Measurements from ENCODE around the gene DNAH2.

DNAH2 gene

DNA sequence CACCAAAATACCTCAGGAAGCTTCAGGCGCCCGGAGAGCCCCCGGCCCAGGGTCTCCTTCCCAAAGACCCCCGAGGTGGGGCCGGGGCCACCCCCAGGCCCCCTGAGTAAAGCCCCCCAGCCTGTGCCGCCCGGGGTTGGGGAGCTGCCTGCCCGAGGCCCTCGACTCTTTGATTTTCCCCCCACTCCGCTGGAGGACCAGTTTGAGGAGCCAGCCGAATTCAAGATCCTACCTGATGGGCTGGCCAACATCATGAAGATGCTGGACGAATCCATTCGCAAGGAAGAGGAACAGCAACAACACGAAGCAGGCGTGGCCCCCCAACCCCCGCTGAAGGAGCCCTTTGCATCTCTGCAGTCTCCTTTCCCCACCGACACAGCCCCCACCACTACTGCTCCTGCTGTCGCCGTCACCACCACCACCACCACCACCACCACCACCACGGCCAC is 130.6 kb downstream of the DNAH2 start:
- Histone ChIP-seq H3K9me3 (ENCODE audit: insufficient read depth, low read depth, low read length) (no peaks in the 10 kb centered on the region), H3K27me3 (ENCODE audit: insufficient read depth, low read length, poor library complexity, severe bottlenecking) (no peaks in the 10 kb centered on the region), H3K4me2 (ENCODE audit: low read depth, low read length, poor library complexity, severe bottlenecking) (no peak overlapping the region), H3K4me3 (ENCODE audit: low read length, poor library complexity, severe bottlenecking) (no peak overlapping the region), H3K79me2 (ENCODE audit: insufficient read depth, low read length) (peaks cover 26% of the 10 kb centered on the region; the same call in 1 of the 2 replicates), H3K36me3 (ENCODE audit: insufficient read depth, low read length) (peaks cover 68% of the 10 kb centered on the region; the same call in 1 of the 2 replicates), H3K9me2 (replicated peaks; ENCODE audit: low read depth, low read length) (no peaks in the 10 kb centered on the region), H3K4me1 (ENCODE audit: insufficient read depth, low read length, poor library complexity, severe bottlenecking) (no peaks in the 10 kb centered on the region), H3F3A (ENCODE audit: low read depth) (no peaks in the 10 kb centered on the region), H3K9ac (ENCODE audit: low read depth, low read length, poor library complexity, severe bottlenecking) (no peak overlapping the region), H2AFZ (ENCODE audit: low read length) (no peak overlapping the region), H4K20me1 (ENCODE audit: insufficient read depth, low read length, poor library complexity, severe bottlenecking) (peaks cover 46% of the 10 kb centered on the region)
- no peak for TF ChIP-seq EZH2phosphoT487 (IDR thresholded peaks at IDR 0.05; ENCODE audit: borderline replicate concordance)
- TF ChIP-seq, protein P1, sequence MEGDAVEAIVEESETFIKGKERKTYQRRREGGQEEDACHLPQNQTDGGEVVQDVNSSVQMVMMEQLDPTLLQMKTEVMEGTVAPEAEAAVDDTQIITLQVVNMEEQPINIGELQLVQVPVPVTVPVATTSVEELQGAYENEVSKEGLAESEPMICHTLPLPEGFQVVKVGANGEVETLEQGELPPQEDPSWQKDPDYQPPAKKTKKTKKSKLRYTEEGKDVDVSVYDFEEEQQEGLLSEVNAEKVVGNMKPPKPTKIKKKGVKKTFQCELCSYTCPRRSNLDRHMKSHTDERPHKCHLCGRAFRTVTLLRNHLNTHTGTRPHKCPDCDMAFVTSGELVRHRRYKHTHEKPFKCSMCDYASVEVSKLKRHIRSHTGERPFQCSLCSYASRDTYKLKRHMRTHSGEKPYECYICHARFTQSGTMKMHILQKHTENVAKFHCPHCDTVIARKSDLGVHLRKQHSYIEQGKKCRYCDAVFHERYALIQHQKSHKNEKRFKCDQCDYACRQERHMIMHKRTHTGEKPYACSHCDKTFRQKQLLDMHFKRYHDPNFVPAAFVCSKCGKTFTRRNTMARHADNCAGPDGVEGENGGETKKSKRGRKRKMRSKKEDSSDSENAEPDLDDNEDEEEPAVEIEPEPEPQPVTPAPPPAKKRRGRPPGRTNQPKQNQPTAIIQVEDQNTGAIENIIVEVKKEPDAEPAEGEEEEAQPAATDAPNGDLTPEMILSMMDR (conservative IDR thresholded peaks at IDR 0.05; ENCODE audit: low read length) = no peak

DNA sequence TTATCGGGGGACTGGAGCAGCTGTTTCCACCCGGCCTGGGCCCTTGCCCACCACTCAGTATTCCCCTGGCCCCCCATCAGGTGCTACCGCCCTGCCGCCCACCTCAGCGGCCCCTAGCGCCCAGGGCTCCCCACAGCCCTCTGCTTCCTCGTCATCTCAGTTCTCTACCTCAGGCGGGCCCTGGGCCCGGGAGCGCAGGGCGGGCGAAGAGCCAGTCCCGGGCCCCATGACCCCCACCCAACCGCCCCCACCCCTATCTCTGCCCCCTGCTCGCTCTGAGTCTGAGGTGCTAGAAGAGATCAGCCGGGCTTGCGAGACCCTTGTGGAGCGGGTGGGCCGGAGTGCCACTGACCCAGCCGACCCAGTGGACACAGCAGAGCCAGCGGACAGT is 131.2 kb downstream of the DNAH2 start:
- Histone ChIP-seq H3K27me3 (ENCODE audit: insufficient read depth, low read length, poor library complexity, severe bottlenecking) (no peaks in the 10 kb centered on the region), H3K79me2 (ENCODE audit: insufficient read depth, low read length) (peaks cover 20% of the 10 kb centered on the region; the same call in 1 of the 2 replicates), H3F3A (ENCODE audit: low read depth) (no peaks in the 10 kb centered on the region), H3K36me3 (ENCODE audit: insufficient read depth, low read length) (peaks cover 68% of the 10 kb centered on the region; the same call in 1 of the 2 replicates), H3K4me1 (ENCODE audit: insufficient read depth, low read length, poor library complexity, severe bottlenecking) (no peaks in the 10 kb centered on the region), H2AFZ (ENCODE audit: low read length) (no peak overlapping the region), H4K20me1 (ENCODE audit: insufficient read depth, low read length, poor library complexity, severe bottlenecking) (peaks cover 40% of the 10 kb centered on the region), H3K9ac (ENCODE audit: low read depth, low read length, poor library complexity, severe bottlenecking) (no peak overlapping the region), H3K4me2 (ENCODE audit: low read depth, low read length, poor library complexity, severe bottlenecking) (no peak overlapping the region), H3K9me3 (ENCODE audit: insufficient read depth, low read depth, low read length) (no peaks in the 10 kb centered on the region), H3K9me2 (replicated peaks; ENCODE audit: low read depth, low read length) (no peaks in the 10 kb centered on the region), H3K4me3 (ENCODE audit: low read length, poor library complexity, severe bottlenecking) (no peak overlapping the region)
- TF ChIP-seq, protein P1 (conservative IDR thresholded peaks at IDR 0.05; ENCODE audit: low read length) = no peak
- TF ChIP-seq EZH2phosphoT487 (IDR thresholded peaks at IDR 0.05; ENCODE audit: borderline replicate concordance) = no peak

DNA sequence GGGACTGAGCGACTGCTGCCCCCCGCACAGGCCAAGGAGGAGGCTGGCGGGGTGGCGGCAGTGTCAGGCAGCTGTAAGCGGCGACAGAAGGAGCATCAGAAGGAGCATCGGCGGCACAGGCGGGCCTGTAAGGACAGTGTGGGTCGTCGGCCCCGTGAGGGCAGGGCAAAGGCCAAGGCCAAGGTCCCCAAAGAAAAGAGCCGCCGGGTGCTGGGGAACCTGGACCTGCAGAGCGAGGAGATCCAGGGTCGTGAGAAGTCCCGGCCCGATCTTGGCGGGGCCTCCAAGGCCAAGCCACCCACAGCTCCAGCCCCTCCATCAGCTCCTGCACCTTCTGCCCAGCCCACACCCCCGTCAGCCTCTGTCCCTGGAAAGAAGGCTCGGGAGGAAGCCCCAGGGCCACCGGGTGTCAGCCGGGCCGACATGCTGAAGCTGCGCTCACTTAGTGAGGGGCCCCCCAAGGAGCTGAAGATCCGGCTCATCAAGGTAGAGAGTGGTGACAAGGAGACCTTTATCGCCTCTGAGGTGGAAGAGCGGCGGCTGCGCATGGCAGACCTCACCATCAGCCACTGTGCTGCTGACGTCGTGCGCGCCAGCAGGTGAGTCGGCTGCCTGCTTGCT is 131.7 kb downstream of the DNAH2 start:
- H2AFZ ChIP-seq (ENCODE audit: low read length) = no peak overlapping the region
- H3K4me1 ChIP-seq (ENCODE audit: insufficient read depth, low read length, poor library complexity, severe bottlenecking) = no peaks in the 10 kb centered on the region
- no peaks in the 10 kb centered on the region for H3K27me3 ChIP-seq (ENCODE audit: insufficient read depth, low read length, poor library complexity, severe bottlenecking)
- no peaks in the 10 kb centered on the region for H3K9me3 ChIP-seq (ENCODE audit: insufficient read depth, low read depth, low read length)
- peaks cover 35% of the 10 kb centered on the region for H4K20me1 ChIP-seq (ENCODE audit: insufficient read depth, low read length, poor library complexity, severe bottlenecking)
- no peak overlapping the region for H3K9ac ChIP-seq (ENCODE audit: low read depth, low read length, poor library complexity, severe bottlenecking)
- no peaks in the 10 kb centered on the region for H3F3A ChIP-seq (ENCODE audit: low read depth)
- peaks cover 68% of the 10 kb centered on the region; the same call in 1 of the 2 replicates for H3K36me3 ChIP-seq (ENCODE audit: insufficient read depth, low read length)
- TF ChIP-seq EZH2phosphoT487 (IDR thresholded peaks at IDR 0.05; ENCODE audit: borderline replicate concordance) = no peak
- TF ChIP-seq, protein P1 (conservative IDR thresholded peaks at IDR 0.05; ENCODE audit: low read length) = no peak
- no peaks in the 10 kb centered on the region for H3K9me2 ChIP-seq (replicated peaks; ENCODE audit: low read depth, low read length)
- H3K4me3 ChIP-seq (ENCODE audit: low read length, poor library complexity, severe bottlenecking) = no peak overlapping the region
- H3K4me2 ChIP-seq (ENCODE audit: low read depth, low read length, poor library complexity, severe bottlenecking) = no peak overlapping the region
- H3K79me2 ChIP-seq (ENCODE audit: insufficient read depth, low read length) = peaks cover 15% of the 10 kb centered on the region; the same call in 1 of the 2 replicates
